ENCODE results near the gene ZIC4. TPM values are rescaled to one million over a fixed set of nuclear protein-coding genes. Genes with fewer than 3 reads are reported as not detected.

ZIC4 gene
- total and polyA plus RNA-seq, 9 of the 15 experiments (the other 6 are each of a cell fraction or from before 2014, with no cell fraction given), result not detected

DNA sequence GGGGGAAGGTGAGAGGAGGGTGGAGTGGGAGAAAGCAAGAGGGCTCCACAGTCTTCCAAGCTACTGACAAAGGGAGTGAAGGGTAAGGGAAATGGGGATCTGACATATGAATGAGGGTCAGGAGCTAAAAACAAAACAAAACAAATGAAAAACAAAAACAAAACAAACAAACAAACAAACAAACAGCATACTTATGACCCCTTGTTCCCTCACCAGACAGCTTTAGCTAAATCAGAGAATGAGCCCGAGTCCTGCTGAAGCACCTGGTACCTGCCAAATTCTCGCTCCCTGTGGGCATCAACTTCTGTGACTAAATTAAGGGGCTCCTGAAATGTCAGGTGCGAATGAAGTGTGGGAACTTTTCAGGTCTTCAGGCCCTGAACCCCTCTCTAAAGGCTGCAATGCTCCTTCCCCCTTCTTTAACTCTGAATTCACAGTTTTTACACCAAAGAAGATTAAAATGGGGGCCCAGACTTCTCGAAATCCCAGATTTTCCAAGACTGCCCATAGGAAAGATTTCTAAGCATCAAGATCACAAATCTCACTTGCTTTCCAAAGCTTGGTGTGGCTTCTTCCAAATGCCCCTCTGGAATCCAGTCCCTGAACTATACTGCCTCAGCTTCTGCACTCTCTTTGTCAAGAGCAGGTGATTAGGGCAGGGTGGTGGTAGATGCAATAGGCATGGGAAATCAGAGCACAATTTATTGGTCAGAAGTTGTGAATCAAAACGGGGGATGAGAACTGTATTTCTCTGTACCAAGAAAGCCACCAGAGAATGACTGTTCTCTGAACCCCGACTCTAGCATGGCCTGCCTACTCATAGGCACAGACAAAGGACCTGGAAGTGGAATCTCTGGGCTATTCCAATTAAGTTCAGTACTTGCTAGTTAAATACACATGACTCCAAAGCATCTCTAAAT lies 40.9 kb downstream of the ZIC4 start:
- no peak overlapping the region for H3K9ac ChIP-seq (ENCODE audit: insufficient read depth in 1 of 2, low read depth in 2 of 2, low read length in 2 of 2)
- no peak for ATAC-seq
- H4K20me1 ChIP-seq (replicated peaks; ENCODE audit: control insufficient read depth, insufficient read depth, low read length), result no peaks in the 10 kb centered on the region
- H3K27ac ChIP-seq (ENCODE audit: extremely low read depth, low read depth, low read length), result no peak overlapping the region
- no peak overlapping the region for H3K4me2 ChIP-seq (ENCODE audit: insufficient read depth, low read length)
- H3K36me3 ChIP-seq (ENCODE audit: control insufficient read depth, insufficient read depth, low read length), result no peaks in the 10 kb centered on the region
- ChIA-PET POLR2A (no interaction called here), CTCF (ENCODE audit: low intra/inter-chr PET ratio) (no interaction called here)
- no peak for FAIRE-seq
- no TSS peak for BruUV-seq (replicated peaks)
- no peaks in the 10 kb centered on the region for H3K9me1 ChIP-seq (ENCODE audit: control insufficient read depth, insufficient read depth, low read length)
- H3K27me3 ChIP-seq (ENCODE audit: control insufficient read depth in 2 of 2, insufficient read depth in 2 of 2, low read length in 2 of 2), result no peaks in the 10 kb centered on the region; a peak in 1 of 5 replicates
- intact Hi-C loops (cut with micrococcal nuclease) (no loop called here), in situ Hi-C loops (cut with MboI) (no loop called here)
- no peak overlapping the region for H3K4me3 ChIP-seq
- no peak for DNase-seq (ENCODE audit: extremely low read depth in 1 of 4, low spot score in 3 of 4)
- H3K9me3 ChIP-seq (replicated peaks; ENCODE audit: control insufficient read depth, insufficient read depth, low read depth, low read length), result no peaks in the 10 kb centered on the region
- no peak overlapping the region for H2AFZ ChIP-seq (ENCODE audit: low read depth, low read length)
- H3K4me1 ChIP-seq (replicated peaks in 1 of 2; ENCODE audit: control insufficient read depth in 2 of 2, insufficient read depth in 2 of 2, low read length in 2 of 2), result no peaks in the 10 kb centered on the region
- TF ChIP-seq UBTF (IDR thresholded peaks at IDR 0.05; ENCODE audit: borderline replicate concordance in 1 of 2, low read depth in 2 of 2, low read length in 2 of 2) (no peak), NR2C2 (CRISPR knock-in tag; IDR thresholded peaks at IDR 0.05) (no peak), NR2C2 (tag; IDR thresholded peaks at IDR 0.05) (no peak), CHD1 (IDR thresholded peaks at IDR 0.05; ENCODE audit: low read length) (no peak), RBM15 (IDR thresholded peaks at IDR 0.05; ENCODE audit: insufficient read depth, low read length) (no peak), PHTF2 (CRISPR knock-in tag; IDR thresholded peaks at IDR 0.05) (no peak), ZBTB8A (IDR thresholded peaks at IDR 0.05; ENCODE audit: partially characterized antibody) (no peak)
- TF ChIP-seq, protein P1, sequence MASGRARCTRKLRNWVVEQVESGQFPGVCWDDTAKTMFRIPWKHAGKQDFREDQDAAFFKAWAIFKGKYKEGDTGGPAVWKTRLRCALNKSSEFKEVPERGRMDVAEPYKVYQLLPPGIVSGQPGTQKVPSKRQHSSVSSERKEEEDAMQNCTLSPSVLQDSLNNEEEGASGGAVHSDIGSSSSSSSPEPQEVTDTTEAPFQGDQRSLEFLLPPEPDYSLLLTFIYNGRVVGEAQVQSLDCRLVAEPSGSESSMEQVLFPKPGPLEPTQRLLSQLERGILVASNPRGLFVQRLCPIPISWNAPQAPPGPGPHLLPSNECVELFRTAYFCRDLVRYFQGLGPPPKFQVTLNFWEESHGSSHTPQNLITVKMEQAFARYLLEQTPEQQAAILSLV (tag; IDR thresholded peaks at IDR 0.05), result no peak
- no peaks in the 10 kb centered on the region for H3K79me2 ChIP-seq (ENCODE audit: control insufficient read depth, insufficient read depth, low read length)
- WGBS (ENCODE audit: insufficient coverage, low coverage, missing lambda C conversion rate), result 0% methylated on average over 6 of the region's 6 CpGs

Data from K562 (cell line).